Endothelial cell (in vitro differentiated cells): ENCODE data around the gene CHAT. TPM values are rescaled to one million over a fixed set of nuclear protein-coding genes. Genes with fewer than 3 reads are reported as not detected.

ENCODE experiments used
- DNase-seq: peaks from one replicate; pipeline ENCODE4 v3.0.0; 2021; ENCODE audit warnings: low spot score
- H3K27ac Mint-ChIP-seq: one replicate; pipeline ENCODE4 v1.8.0; 2021; ENCODE audit warnings: mixed read lengths, inconsistent platforms; ENCODE audit not compliant: unreplicated experiment
- H3K27me3 Mint-ChIP-seq: one replicate; pipeline ENCODE4 v1.8.0; 2021; ENCODE audit warnings: mild to moderate bottlenecking, moderate library complexity, mixed read lengths, inconsistent platforms; ENCODE audit not compliant: unreplicated experiment
- H3K36me3 Mint-ChIP-seq: one replicate; pipeline ENCODE4 v1.8.0; 2021; ENCODE audit warnings: mild to moderate bottlenecking, low read depth, mixed read lengths, inconsistent platforms; ENCODE audit not compliant: unreplicated experiment
- H3K4me1 Mint-ChIP-seq: one replicate; pipeline ENCODE4 v1.8.0; 2021; ENCODE audit warnings: mild to moderate bottlenecking, mixed read lengths, inconsistent platforms; ENCODE audit not compliant: unreplicated experiment
- H3K4me3 Mint-ChIP-seq: one replicate; pipeline ENCODE4 v1.8.0; 2021; ENCODE audit warnings: mild to moderate bottlenecking, mixed read lengths, inconsistent platforms; ENCODE audit not compliant: unreplicated experiment
- H3K9me3 Mint-ChIP-seq: one replicate; pipeline ENCODE4 v1.8.0; 2021; ENCODE audit warnings: mixed read lengths, inconsistent platforms; ENCODE audit not compliant: unreplicated experiment
- CTCF ChIP-seq: fragments of 200-600 bp; sonication (generic); IDR thresholded peaks from one replicate; pipeline ENCODE4 v1.5.0; 2021; ENCODE audit warnings: antibody characterized with exemption; ENCODE audit not compliant: unreplicated experiment
- total RNA-seq: library from RNA; stranded (reverse); fragmentation: NEBNext Ultra II Directional; extraction: Animal tissue kit (Norgen Biotek cat#: 25700); gene quantifications from one replicate; pipeline ENCODE4 v1.2.1, GENCODE V29; 2021; ENCODE audit not compliant: unreplicated experiment

Gene CHAT
- total RNA-seq, 1 donor from 2014 or later = 0.23 TPM

GRCh38 chr10:49599546-49599945, 14.3 kb upstream of the CHAT start:
- no peaks in the 10 kb centered on the region for H3K36me3 Mint-ChIP-seq
- no peak for TF ChIP-seq CTCF
- H3K9me3 Mint-ChIP-seq = no peaks in the 10 kb centered on the region
- H3K4me1 Mint-ChIP-seq = peaks cover 24% of the 10 kb centered on the region
- H3K4me3 Mint-ChIP-seq = no peak overlapping the region
- H3K27me3 Mint-ChIP-seq = peaks cover 12% of the 10 kb centered on the region
- no peak for DNase-seq
- no peak overlapping the region for H3K27ac Mint-ChIP-seq

- Mint-ChIP-seq H3K27me3 (peaks cover 12% of the 10 kb centered on the region), H3K36me3 (no peaks in the 10 kb centered on the region), H3K4me3 (no peak overlapping the region), H3K4me1 (peaks cover 20% of the 10 kb centered on the region), H3K27ac (no peak overlapping the region), H3K9me3 (no peaks in the 10 kb centered on the region)
- no peak for DNase-seq
- no peak for TF ChIP-seq CTCF
Observed at GRCh38 chr10:49600046-49600445, 13.8 kb upstream of the CHAT start.

- Mint-ChIP-seq H3K27ac (no peak overlapping the region), H3K4me3 (no peak overlapping the region), H3K27me3 (peaks cover 11% of the 10 kb centered on the region), H3K9me3 (no peaks in the 10 kb centered on the region), H3K4me1 (peaks cover 11% of the 10 kb centered on the region), H3K36me3 (peaks cover 3% of the 10 kb centered on the region)
- no peak for TF ChIP-seq CTCF
- no peak for DNase-seq
Observed at GRCh38 chr10:49600781-49601400, 12.9 kb upstream of the CHAT start.

- DNase-seq = no peak
- Mint-ChIP-seq H3K27ac (no peak overlapping the region), H3K4me3 (no peak overlapping the region), H3K4me1 (peaks cover 9% of the 10 kb centered on the region), H3K36me3 (peaks cover 3% of the 10 kb centered on the region), H3K27me3 (peaks cover 15% of the 10 kb centered on the region), H3K9me3 (no peaks in the 10 kb centered on the region)
- TF ChIP-seq CTCF = no peak
Observed at GRCh38 chr10:49601857-49602256, 12.0 kb upstream of the CHAT start.

- no peak for DNase-seq
- H3K9me3 Mint-ChIP-seq = no peaks in the 10 kb centered on the region
- peaks cover 20% of the 10 kb centered on the region for H3K27me3 Mint-ChIP-seq
Observed at GRCh38 chr10:49602380-49603023, 11.3 kb upstream of the CHAT start.

More at GRCh38 chr10:49602380-49603023, 11.3 kb upstream of the CHAT start:
- no peak for TF ChIP-seq CTCF
- no peak overlapping the region for H3K4me3 Mint-ChIP-seq
- H3K4me1 Mint-ChIP-seq = peaks cover 5% of the 10 kb centered on the region
- H3K27ac Mint-ChIP-seq = no peak overlapping the region
- peaks cover 3% of the 10 kb centered on the region for H3K36me3 Mint-ChIP-seq
